HepG2 (cell line): ENCODE results near the gene NARF. TPM values are rescaled to one million over a fixed set of nuclear protein-coding genes. Genes with fewer than 3 reads are reported as not detected.
A peak's percentile ranks its signal among the peaks of the same experiment; 100 is the strongest.

Experiments used
- ATAC-seq: fragments of 200-7000 bp; cut with Tn5 transposase; 3 replicates; pipeline ENCODE4 v1.9.1; 2020; ENCODE audit warnings: mild to moderate bottlenecking, moderate library complexity
- BruUV-seq: library from RNA; stranded (reverse); fragments of 400-500 nt; replicated peaks from 2 replicates; lab custom pipeline; 2021; lab: Mats Ljungman, UMichigan
- CTCF ChIA-PET: fragments of 300-600 bp; formaldehyde crosslinking; extraction: SDS; loops from one replicate; lab custom pipeline; 2021; ENCODE audit warnings: low total read pairs, inconsistent platforms, low intra/inter-chr PET ratio; lab: Yijun Ruan, JAX
- POLR2A ChIA-PET: fragments of 350-600 bp; sonication (Branson Sonifier 250); formaldehyde crosslinking; loops from one replicate; lab custom pipeline; 2020; ENCODE audit warnings: antibody characterized with exemption, inconsistent platforms; lab: Yijun Ruan, JAX
- DNase-seq: peaks from one replicate; pipeline ENCODE4 v3.0.0-alpha.2; 2015; ENCODE audit warnings: low spot score
- FAIRE-seq: peaks from 3 replicates; lab custom pipeline; 2011; peaks lifted over from hg19 to GRCh38; lab: Jason Lieb, UNC
- H2AFZ ChIP-seq: one replicate; pipeline ENCODE4 v1.6.1; 2011; ENCODE audit warnings: low read length, inconsistent platforms
- H3K27ac ChIP-seq: fragments of 300-600 bp; 3 replicates; pipeline ENCODE4 v1.8.0; 2011; ENCODE audit warnings: mixed run types, mild to moderate bottlenecking, mixed read lengths, low read length, inconsistent platforms; ENCODE audit not compliant: insufficient read depth; ENCODE audit errors: extremely low read length
- H3K27me3 ChIP-seq, 2 experiments: fragments of 200-600 bp in 1 of 2; 2 replicates in 1 of 2; 3 replicates in 1 of 2; pipeline versions ENCODE4 v1.6.0 to v1.8.0; 2011; ENCODE audit warnings: low read length in 2 of 2, mild to moderate bottlenecking in 2 of 2, moderate library complexity in 2 of 2, inconsistent platforms in 1 of 2; ENCODE audit not compliant: insufficient read depth in 2 of 2, control insufficient read depth in 1 of 2
- H3K36me3 ChIP-seq, 2 experiments: fragments of 200-600 bp in 1 of 2; replicated peaks in 1 of 2; 2 replicates in 1 of 2; 3 replicates in 1 of 2; pipeline versions ENCODE4 v1.5.1 to v1.8.0; 2011; ENCODE audit warnings: low read length in 2 of 2, inconsistent platforms in 1 of 2; ENCODE audit not compliant: insufficient read depth in 2 of 2, control insufficient read depth in 1 of 2
- H3K4me1 ChIP-seq: 2 replicates; pipeline ENCODE4 v1.5.1; 2012; ENCODE audit warnings: low read length, inconsistent platforms; ENCODE audit not compliant: insufficient read depth
- H3K4me2 ChIP-seq: 2 replicates; pipeline ENCODE4 v1.6.0; 2011; ENCODE audit warnings: low read depth, low read length, inconsistent platforms
- H3K4me3 ChIP-seq, 3 experiments: fragments of 200-600 bp in 1 of 3; sonication (generic), shearing (Covaris generic) in 1 of 3; replicated peaks in 1 of 3; 2 replicates each; pipeline ENCODE4 v1.5.1; 2011 to 2016; ENCODE audit warnings: low read length in 3 of 3, inconsistent platforms in 2 of 3, low read depth in 2 of 3, mild to moderate bottlenecking in 2 of 3, control low read depth in 1 of 3, mixed read lengths in 1 of 3; ENCODE audit not compliant: insufficient read depth in 1 of 3
- H3K79me2 ChIP-seq: one replicate; pipeline ENCODE4 v1.6.1; 2011; ENCODE audit warnings: low read length, inconsistent platforms; ENCODE audit not compliant: insufficient read depth
- H3K9ac ChIP-seq: 2 replicates; pipeline ENCODE4 v1.6.0; 2011; ENCODE audit warnings: mild to moderate bottlenecking, low read depth, low read length, inconsistent platforms; ENCODE audit not compliant: insufficient read depth
- H3K9me3 ChIP-seq: 2 replicates; pipeline ENCODE4 v1.5.1; 2012; ENCODE audit warnings: mild to moderate bottlenecking, low read length
- H4K20me1 ChIP-seq: 2 replicates; pipeline ENCODE4 v1.6.0; 2011; ENCODE audit warnings: inconsistent platforms, mild to moderate bottlenecking, low read length, moderate library complexity; ENCODE audit not compliant: insufficient read depth
- AKAP8 ChIP-seq: sonication (generic); formaldehyde crosslinking; IDR thresholded peaks from 2 replicates; pipeline ENCODE4 v1.5.1; 2020; ENCODE audit warnings: mild to moderate bottlenecking, missing genetic modification reagents
- DNMT3B ChIP-seq: conservative IDR thresholded peaks from 2 replicates; pipeline ENCODE4 v1.6.1; 2016; ENCODE audit warnings: missing biosample characterization, control low read depth
- GPN1 ChIP-seq: sonication (generic); formaldehyde crosslinking; IDR thresholded peaks from 2 replicates; pipeline ENCODE4 v1.5.1; 2020; ENCODE audit warnings: missing genetic modification reagents, borderline replicate concordance
- MAZ ChIP-seq, 2 experiments: sonication (generic) in 1 of 2; formaldehyde crosslinking in 1 of 2; IDR thresholded peaks; 2 replicates each; pipeline versions ENCODE4 v1.5.0 to v1.6.1; 2012 to 2020; ENCODE audit warnings: low read depth in 2 of 2, mild to moderate bottlenecking in 2 of 2, borderline replicate concordance in 1 of 2, improper control_type of control experiment in 1 of 2, low read length in 1 of 2, missing genetic modification reagents in 1 of 2, moderate library complexity in 1 of 2
- TCF12 ChIP-seq, 2 experiments: fragments of 450-650 bp in 1 of 2; sonication (generic) in 1 of 2; formaldehyde crosslinking in 1 of 2; IDR thresholded peaks; 2 replicates each; pipeline versions ENCODE4 v1.6.1 to v1.8.0; 2017 to 2022; ENCODE audit warnings: antibody characterized with exemption in 1 of 2, mild to moderate bottlenecking in 1 of 2, missing genetic modification reagents in 1 of 2, moderate library complexity in 1 of 2
- ZNF337 ChIP-seq: sonication (generic); formaldehyde crosslinking; IDR thresholded peaks from 2 replicates; pipeline ENCODE4 v1.5.1; 2020; ENCODE audit warnings: missing genetic modification reagents, low read depth, mild to moderate bottlenecking, borderline replicate concordance
- WGBS: methylation state at CpG from one replicate; pipeline ENCODE4 v1.1.6; 2017; ENCODE audit warnings: low lambda C conversion rate; 5-methylcytosine and 5-hydroxymethylcytosine counted together
- in situ Hi-C: cut with HindIII; loops from 2 replicates; pipeline ENCODE4 v1.10.0; 2017; ENCODE audit warnings: low pct_unique_long_range_greater_than_20kb; ENCODE audit not compliant: extremely low pct_ligation_motif_present
- intact Hi-C: fragments of 100-400 bp; cut with micrococcal nuclease; formaldehyde crosslinking; loops from one replicate; pipeline ENCODE4 v1.10.0; 2022; ENCODE audit not compliant: unreplicated experiment
- polyA plus RNA-seq, 8 experiments: library from polyadenylated mRNA; depleted of rRNA in 3 of 8; stranded (reverse) in 7 of 8; unstranded in 1 of 8; fragments of >200 nt; fragmentation: Illumina TruSeq in 4 of 8; extraction: Trizol in 4 of 8; gene quantifications; 2 replicates each; pipeline versions ENCODE4 v1.2.1 to v1.2.3, GENCODE V29; 2011 to 2016; ENCODE audit warnings: low read depth in 4 of 8, missing spikeins in 1 of 8, mixed read lengths in 1 of 8; ENCODE audit not compliant: insufficient read depth in 1 of 8
- total RNA-seq, 5 experiments: library from RNA; depleted of rRNA; stranded (reverse); fragments of >200 nt; fragmentation: Illumina TruSeq; extraction: Trizol; gene quantifications; 2 replicates each; pipeline ENCODE4 v1.2.3, GENCODE V29; 2016; ENCODE audit warnings: low read depth in 1 of 5

The NARF gene
- total and polyA plus RNA-seq, 2 of the 13 experiments (the other 11 are each of a cell fraction or from before 2014, with no cell fraction given) = 61.1 to 144 TPM

DNA sequence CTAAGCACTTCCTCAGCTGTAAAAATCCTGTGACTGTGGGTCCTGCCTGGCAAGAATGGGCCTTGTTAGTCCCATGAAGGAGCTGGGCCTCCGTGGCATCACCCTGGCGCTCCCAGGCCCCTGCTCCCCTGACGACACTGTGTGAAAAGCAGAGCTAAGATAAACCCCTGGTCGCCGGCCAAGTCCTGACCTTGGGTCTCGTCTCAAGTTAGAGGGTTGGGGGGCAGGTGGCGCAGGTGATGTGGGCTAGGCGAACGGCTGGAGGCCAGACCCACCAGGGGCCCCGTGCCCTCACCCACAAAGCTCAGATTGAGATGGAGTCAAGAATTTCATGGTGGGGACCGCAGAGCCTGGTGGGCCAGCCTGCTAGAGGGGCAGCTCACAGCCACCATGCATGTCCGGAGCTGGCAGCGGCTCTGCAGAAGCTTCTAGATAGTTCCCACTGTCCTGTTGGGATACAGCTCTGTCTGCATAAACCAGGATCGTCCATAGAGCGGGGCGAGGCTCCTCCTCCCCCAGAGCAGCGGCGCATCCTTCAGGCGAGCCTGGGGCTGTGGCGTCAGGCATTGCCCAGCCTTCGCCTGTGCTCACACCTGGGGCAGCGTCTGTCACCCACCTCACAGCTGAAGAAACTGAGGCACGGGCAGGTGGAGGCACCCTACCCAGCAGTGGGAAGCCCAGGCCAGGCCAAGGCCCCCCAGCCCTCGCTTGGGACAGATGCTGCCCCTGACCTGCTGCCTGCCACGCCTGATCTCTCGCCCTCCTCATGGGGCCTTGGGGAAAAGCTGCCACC lies 19.9 kb upstream of the NARF start:
- TF ChIP-seq TCF12 (IDR thresholded peaks at IDR 0.05) (no peak), TCF12 (CRISPR knock-in tag; IDR thresholded peaks at IDR 0.05) (no peak), AKAP8 (CRISPR knock-in tag) (peak; percentile 76; the same call in 1 of the 2 replicates), DNMT3B (no peak), ZNF337 (no peak), GPN1 (CRISPR knock-in tag) (no peak), MAZ (IDR thresholded peaks at IDR 0.05; ENCODE audit: borderline replicate concordance, low read depth, low read length) (no peak), MAZ (CRISPR knock-in tag; IDR thresholded peaks at IDR 0.05; ENCODE audit: low read depth) (peak; percentile 21; the same call in 1 of the 2 replicates)
- Histone ChIP-seq H3K79me2 (no peaks in the 10 kb centered on the region), H4K20me1 (no peaks in the 10 kb centered on the region), H3K36me3 (peaks cover 12 to 18% of the 10 kb centered on the region in 2 experiments), H3K27ac (no peak overlapping the region), H3K4me3 (no peak overlapping the region), H3K9me3 (no peaks in the 10 kb centered on the region), H3K9ac (no peak overlapping the region), H3K4me2 (no peak overlapping the region), H3K4me1 (no peaks in the 10 kb centered on the region), H2AFZ (no peak overlapping the region), H3K27me3 (no peaks in the 10 kb centered on the region)
- intact Hi-C loops = no loop called here
- FAIRE-seq (no peak), DNase-seq (no peak), ATAC-seq (no peak)
- BruUV-seq = TSS peak; percentile 37
- POLR2A ChIA-PET = interaction anchor here (0.6 kb wide), 1 partner anchor 83 kb away, joined by 4 read pairs; no protein-coding TSS in a partner anchor
- CTCF ChIA-PET = no interaction called here
- 98% methylated on average over 14 of the region's 26 CpGs for WGBS
- in situ Hi-C loops = no loop called here
